Activated T-helper 17 cell treated with anti-CD3 and anti-CD28 coated beads, Interleukin-2, amount 50 U/mL, for 72 hours (primary cell): ENCODE results near the gene MEIS2. TPM values are rescaled to one million over a fixed set of nuclear protein-coding genes. Genes with fewer than 3 reads are reported as not detected.

Source experiments
- ATAC-seq: fragments of 150-1000 bp; cut with Tn5 transposase; replicated peaks from 2 replicates; pipeline ENCODE4 v1.10.0; 2021; ENCODE audit warnings: mild to moderate bottlenecking, moderate library complexity
- H3K27ac Mint-ChIP-seq: one replicate; pipeline ENCODE4 v1.8.0; 2022; ENCODE audit warnings: mixed read lengths
- H3K27me3 Mint-ChIP-seq: one replicate; pipeline ENCODE4 v1.8.0; 2022; ENCODE audit warnings: mixed read lengths
- H3K36me3 Mint-ChIP-seq: one replicate; pipeline ENCODE4 v1.8.0; 2022; ENCODE audit warnings: low read depth, mild to moderate bottlenecking, mixed read lengths
- H3K4me1 Mint-ChIP-seq: one replicate; pipeline ENCODE4 v1.8.0; 2022; ENCODE audit warnings: mixed read lengths
- H3K4me3 Mint-ChIP-seq: one replicate; pipeline ENCODE4 v1.8.0; 2022; ENCODE audit warnings: mild to moderate bottlenecking, mixed read lengths
- H3K9me3 Mint-ChIP-seq: one replicate; pipeline ENCODE4 v1.8.0; 2022; ENCODE audit warnings: mixed read lengths
- total RNA-seq, 2 donors: library from RNA; stranded (reverse); gene quantifications; one replicate each; pipeline ENCODE4 v1.2.3, GENCODE V29; 2022

The MEIS2 gene
- total RNA-seq, 2 donors from 2014 or later: not detected

GRCh38 chr15:36879568-36880222 is 220.7 kb downstream of the MEIS2 start:
- Mint-ChIP-seq H3K27me3 (peaks cover 85% of the 10 kb centered on the region), H3K27ac (no peak overlapping the region), H3K4me3 (no peak overlapping the region), H3K4me1 (peaks cover 4% of the 10 kb centered on the region), H3K36me3 (no peaks in the 10 kb centered on the region), H3K9me3 (no peaks in the 10 kb centered on the region)
- no peak for ATAC-seq

DNA sequence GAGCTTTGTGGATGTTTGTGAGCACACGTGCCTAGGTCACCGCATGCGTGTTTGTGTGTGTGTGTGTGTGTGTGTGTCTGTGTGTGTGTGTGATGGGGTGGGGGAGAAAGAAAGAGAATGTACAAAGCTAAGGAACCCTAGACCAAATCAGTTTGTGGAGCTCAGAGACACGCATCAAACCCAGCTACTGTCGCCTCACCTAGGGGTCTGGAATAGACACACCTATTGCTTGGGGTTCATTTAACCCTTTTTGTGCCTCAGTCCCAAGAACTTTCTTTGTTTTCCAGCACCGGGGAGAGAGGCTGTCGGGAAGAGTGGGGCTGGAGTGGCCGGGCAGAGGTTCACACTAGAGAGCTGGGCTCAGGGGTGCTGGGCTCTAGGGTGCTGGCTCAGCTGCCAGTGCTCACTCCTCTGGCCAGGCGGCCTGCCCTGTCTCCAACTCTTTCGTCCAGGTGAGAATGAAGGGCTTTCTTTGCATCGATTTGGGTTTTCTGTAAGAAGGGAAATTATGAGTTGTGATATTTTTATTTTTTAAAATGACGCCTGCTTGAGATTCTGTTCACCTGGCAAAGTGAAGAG is 221.6 kb downstream of the MEIS2 start:
- no peak overlapping the region for H3K27ac Mint-ChIP-seq
- peaks cover 78% of the 10 kb centered on the region for H3K27me3 Mint-ChIP-seq
- H3K4me1 Mint-ChIP-seq: peaks cover 2% of the 10 kb centered on the region
- H3K9me3 Mint-ChIP-seq: no peaks in the 10 kb centered on the region
- no peaks in the 10 kb centered on the region for H3K36me3 Mint-ChIP-seq
- ATAC-seq: no peak
- H3K4me3 Mint-ChIP-seq: no peak overlapping the region

GRCh38 chr15:36877796-36878683 is 222.3 kb downstream of the MEIS2 start:
- Mint-ChIP-seq H3K4me3 (peak overlapping the region; percentile 13), H3K9me3 (no peaks in the 10 kb centered on the region), H3K27me3 (peaks cover 74% of the 10 kb centered on the region), H3K36me3 (no peaks in the 10 kb centered on the region), H3K4me1 (no peaks in the 10 kb centered on the region), H3K27ac (no peak overlapping the region)
- no peak for ATAC-seq

GRCh38 chr15:36877294-36877693 is 223.1 kb downstream of the MEIS2 start:
- H3K36me3 Mint-ChIP-seq: no peaks in the 10 kb centered on the region
- no peaks in the 10 kb centered on the region for H3K9me3 Mint-ChIP-seq
- no peaks in the 10 kb centered on the region for H3K4me1 Mint-ChIP-seq
- no peak overlapping the region for H3K27ac Mint-ChIP-seq
- peaks cover 71% of the 10 kb centered on the region for H3K27me3 Mint-ChIP-seq
- ATAC-seq: no peak
- no peak overlapping the region for H3K4me3 Mint-ChIP-seq

DNA sequence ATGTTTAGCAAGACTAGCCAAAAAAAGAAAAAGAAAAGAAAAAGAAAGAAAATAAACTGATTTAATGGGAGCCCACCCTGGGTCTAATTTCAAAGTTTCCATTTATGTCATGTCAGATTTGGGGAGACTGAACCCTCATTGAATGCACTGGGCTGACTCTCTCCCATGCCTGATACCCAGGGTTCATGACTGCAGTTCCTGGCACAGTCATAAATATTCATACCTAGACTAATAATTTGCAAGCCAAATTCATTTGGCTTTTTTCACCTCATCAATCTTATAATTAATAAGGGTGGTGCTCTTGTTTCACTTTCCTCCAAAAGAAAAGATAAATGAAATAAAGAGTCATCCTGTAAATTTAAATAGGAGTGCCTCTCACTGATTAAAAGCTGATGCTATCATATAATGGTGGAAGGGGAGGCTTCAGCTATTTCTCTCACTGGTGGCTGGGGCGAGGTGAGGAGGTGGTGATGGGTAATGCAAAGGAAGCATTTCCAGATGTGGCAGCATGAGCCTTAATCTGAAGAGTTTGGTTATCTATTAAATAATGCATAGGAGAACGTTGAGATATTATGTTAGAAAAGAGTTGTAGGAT is 224.5 kb downstream of the MEIS2 start:
- H3K9me3 Mint-ChIP-seq: no peaks in the 10 kb centered on the region
- peaks cover 56% of the 10 kb centered on the region for H3K27me3 Mint-ChIP-seq
- no peaks in the 10 kb centered on the region for H3K4me1 Mint-ChIP-seq
- H3K36me3 Mint-ChIP-seq: no peaks in the 10 kb centered on the region
- no peak for ATAC-seq
- H3K27ac Mint-ChIP-seq: no peak overlapping the region
- H3K4me3 Mint-ChIP-seq: no peak overlapping the region

DNA sequence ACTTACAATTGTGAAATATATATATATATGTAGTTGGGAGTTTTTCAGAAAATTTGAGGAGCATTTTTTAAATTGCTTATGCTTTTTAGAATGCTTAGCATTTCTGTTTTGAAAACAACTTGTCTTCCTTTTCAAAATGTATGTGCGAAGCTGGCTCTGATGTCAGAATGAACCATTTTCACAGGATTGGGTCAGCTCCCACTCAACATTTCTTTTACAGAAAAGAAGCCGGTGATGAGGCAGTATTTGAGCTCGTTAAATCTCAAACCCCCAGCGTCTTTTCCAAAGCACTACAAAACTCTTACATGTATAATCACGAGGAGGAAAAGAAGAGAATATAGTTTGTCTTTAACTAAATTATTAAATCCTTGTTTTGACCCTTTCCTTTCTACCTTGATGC is 225.4 kb downstream of the MEIS2 start:
- H3K4me3 Mint-ChIP-seq: no peak overlapping the region
- no peak for ATAC-seq
- H3K27me3 Mint-ChIP-seq: peaks cover 52% of the 10 kb centered on the region
- no peak overlapping the region for H3K27ac Mint-ChIP-seq
- H3K9me3 Mint-ChIP-seq: no peaks in the 10 kb centered on the region
- H3K36me3 Mint-ChIP-seq: no peaks in the 10 kb centered on the region
- no peaks in the 10 kb centered on the region for H3K4me1 Mint-ChIP-seq

- Mint-ChIP-seq H3K4me1 (no peaks in the 10 kb centered on the region), H3K36me3 (no peaks in the 10 kb centered on the region), H3K4me3 (no peak overlapping the region), H3K27ac (no peak overlapping the region), H3K9me3 (peaks cover 4% of the 10 kb centered on the region), H3K27me3 (peaks cover under 1% of the 10 kb centered on the region)
- ATAC-seq: no peak
These were observed 232.9 kb downstream of the MEIS2 start for GRCh38 chr15:36867436-36867835.

GRCh38 chr15:36866896-36867295 is 233.5 kb downstream of the MEIS2 start:
- no peak overlapping the region for H3K4me3 Mint-ChIP-seq

GRCh38 chr15:36863570-36863969 is 236.8 kb downstream of the MEIS2 start:
- peaks cover 4% of the 10 kb centered on the region for H3K9me3 Mint-ChIP-seq
- no peak for ATAC-seq
- H3K36me3 Mint-ChIP-seq: no peaks in the 10 kb centered on the region
- no peak overlapping the region for H3K4me3 Mint-ChIP-seq
- H3K4me1 Mint-ChIP-seq: no peaks in the 10 kb centered on the region
- H3K27ac Mint-ChIP-seq: no peak overlapping the region
- H3K27me3 Mint-ChIP-seq: no peaks in the 10 kb centered on the region

More at GRCh38 chr15:36866896-36867295, 233.5 kb downstream of the MEIS2 start:
- no peaks in the 10 kb centered on the region for H3K27me3 Mint-ChIP-seq
- H3K36me3 Mint-ChIP-seq: no peaks in the 10 kb centered on the region
- H3K4me1 Mint-ChIP-seq: no peaks in the 10 kb centered on the region
- no peak for ATAC-seq
- H3K9me3 Mint-ChIP-seq: peaks cover 4% of the 10 kb centered on the region
- H3K27ac Mint-ChIP-seq: no peak overlapping the region

GRCh38 chr15:36860792-36861191 is 239.6 kb downstream of the MEIS2 start:
- Mint-ChIP-seq H3K36me3 (no peaks in the 10 kb centered on the region), H3K27ac (no peak overlapping the region), H3K4me3 (no peak overlapping the region), H3K4me1 (no peaks in the 10 kb centered on the region), H3K27me3 (peaks cover 3% of the 10 kb centered on the region), H3K9me3 (peaks cover 4% of the 10 kb centered on the region)
- no peak for ATAC-seq

- no peak for ATAC-seq
- Mint-ChIP-seq H3K4me1 (no peaks in the 10 kb centered on the region), H3K4me3 (no peak overlapping the region), H3K36me3 (no peaks in the 10 kb centered on the region), H3K9me3 (no peaks in the 10 kb centered on the region), H3K27me3 (peaks cover 3% of the 10 kb centered on the region), H3K27ac (no peak overlapping the region)
These were observed 241.9 kb downstream of the MEIS2 start for GRCh38 chr15:36858423-36858822.

- Mint-ChIP-seq H3K9me3 (no peaks in the 10 kb centered on the region), H3K27ac (no peak overlapping the region), H3K4me3 (no peak overlapping the region), H3K27me3 (peaks cover 3% of the 10 kb centered on the region), H3K36me3 (no peaks in the 10 kb centered on the region), H3K4me1 (no peaks in the 10 kb centered on the region)
- no peak for ATAC-seq
These were observed 243.9 kb downstream of the MEIS2 start for GRCh38 chr15:36856339-36856973.

GRCh38 chr15:36850864-36851263 is 249.5 kb downstream of the MEIS2 start:
- no peaks in the 10 kb centered on the region for H3K4me1 Mint-ChIP-seq

DNA sequence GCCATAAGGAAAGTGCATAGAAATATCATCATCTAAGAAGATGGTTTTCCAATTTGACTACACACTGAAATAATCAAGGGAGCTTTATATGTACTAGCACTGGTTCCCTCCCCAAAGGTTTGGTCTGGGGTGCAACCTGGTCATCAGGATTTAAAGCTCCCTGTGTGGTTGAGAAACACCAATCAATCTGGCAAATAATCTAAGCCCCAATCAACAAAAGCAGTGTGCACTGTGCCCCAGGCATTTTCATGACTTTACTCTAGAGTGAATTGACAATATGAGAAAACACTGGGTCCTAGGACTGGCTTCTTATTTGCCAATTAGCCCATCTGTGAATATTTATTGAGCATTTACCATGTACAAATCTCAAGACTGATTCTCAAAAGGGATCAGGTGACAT is 255.1 kb downstream of the MEIS2 start:
- no peaks in the 10 kb centered on the region for H3K36me3 Mint-ChIP-seq
- ATAC-seq: no peak
- H3K4me1 Mint-ChIP-seq: no peaks in the 10 kb centered on the region
- no peak overlapping the region for H3K27ac Mint-ChIP-seq
- H3K27me3 Mint-ChIP-seq: peaks cover 32% of the 10 kb centered on the region
- H3K4me3 Mint-ChIP-seq: no peak overlapping the region
- no peaks in the 10 kb centered on the region for H3K9me3 Mint-ChIP-seq

More at GRCh38 chr15:36850864-36851263, 249.5 kb downstream of the MEIS2 start:
- no peak for ATAC-seq
- Mint-ChIP-seq H3K4me3 (no peak overlapping the region), H3K27me3 (peaks cover 15% of the 10 kb centered on the region), H3K36me3 (no peaks in the 10 kb centered on the region), H3K9me3 (no peaks in the 10 kb centered on the region), H3K27ac (no peak overlapping the region)
